Glutamatergic neuron (in vitro differentiated cells): ENCODE results near the gene SUCLG2. TPM values are rescaled to one million over a fixed set of nuclear protein-coding genes. Genes with fewer than 3 reads are reported as not detected.
"Not testable (repeated sequence)": the region's sequence is repeated elsewhere in the genome, so short reads cannot be mapped to it uniquely, and the experiment has no call there.

Experiments used
- DNase-seq: peaks from one replicate; pipeline ENCODE4 v3.0.0; 2022
- H3K27ac Mint-ChIP-seq: one replicate; pipeline ENCODE4 v1.8.0; 2020; ENCODE audit warnings: mild to moderate bottlenecking, mixed read lengths, inconsistent platforms; ENCODE audit not compliant: unreplicated experiment
- H3K27me3 Mint-ChIP-seq: one replicate; pipeline ENCODE4 v1.8.0; 2020; ENCODE audit warnings: mild to moderate bottlenecking, moderate library complexity, mixed read lengths, inconsistent platforms; ENCODE audit not compliant: unreplicated experiment
- H3K36me3 Mint-ChIP-seq: one replicate; pipeline ENCODE4 v1.8.0; 2020; ENCODE audit warnings: mild to moderate bottlenecking, mixed read lengths, inconsistent platforms; ENCODE audit not compliant: unreplicated experiment
- H3K4me1 Mint-ChIP-seq: one replicate; pipeline ENCODE4 v1.8.0; 2020; ENCODE audit warnings: mild to moderate bottlenecking, low read depth, mixed read lengths, inconsistent platforms; ENCODE audit not compliant: unreplicated experiment
- H3K4me3 Mint-ChIP-seq: one replicate; pipeline ENCODE4 v1.8.0; 2020; ENCODE audit warnings: mild to moderate bottlenecking, mixed read lengths, inconsistent platforms; ENCODE audit not compliant: unreplicated experiment
- H3K9me3 Mint-ChIP-seq: one replicate; pipeline ENCODE4 v1.8.0; 2020; ENCODE audit warnings: mild to moderate bottlenecking, moderate library complexity, mixed read lengths, inconsistent platforms; ENCODE audit not compliant: unreplicated experiment
- total RNA-seq: library from RNA; stranded (reverse); fragmentation: NEBNext Ultra II Directional; extraction: Animal tissue kit (Norgen Biotek cat#: 25700); gene quantifications from one replicate; pipeline ENCODE4 v1.2.1, GENCODE V29; 2021; ENCODE audit not compliant: unreplicated experiment
- TF ChIP-seq, protein P1 (sequence below): fragments of 200-600 bp; sonication (generic); IDR thresholded peaks from one replicate; pipeline ENCODE4 v1.5.0; 2021; ENCODE audit not compliant: partially characterized antibody, unreplicated experiment

SUCLG2 gene
- total RNA-seq, 1 donor from 2014 or later: 4.3 TPM

DNA sequence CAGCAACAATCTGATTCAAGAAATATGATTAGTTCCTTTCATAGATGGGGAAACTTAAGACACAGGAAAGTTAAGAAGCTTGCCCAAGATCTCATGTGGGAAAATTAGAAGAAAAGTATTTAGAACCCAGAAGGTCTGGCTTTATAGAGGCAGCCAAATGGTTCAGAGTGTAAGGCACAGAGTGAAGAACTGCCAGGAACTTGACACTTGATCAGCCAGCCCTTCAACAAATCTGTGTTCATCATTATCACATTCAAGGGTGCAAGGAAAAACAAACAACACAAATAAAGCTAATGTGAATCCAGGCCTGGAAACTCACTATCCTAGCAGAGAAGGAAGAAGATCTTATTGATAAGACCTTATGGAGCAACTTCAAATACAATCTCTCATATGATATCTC lies 62.4 kb downstream of the SUCLG2 start:
- H3K4me1 Mint-ChIP-seq: peaks cover 6% of the 10 kb centered on the region
- no peaks in the 10 kb centered on the region for H3K36me3 Mint-ChIP-seq
- H3K4me3 Mint-ChIP-seq: no peak overlapping the region
- no peak overlapping the region for H3K27ac Mint-ChIP-seq
- H3K27me3 Mint-ChIP-seq: no peaks in the 10 kb centered on the region
- TF ChIP-seq, protein P1, sequence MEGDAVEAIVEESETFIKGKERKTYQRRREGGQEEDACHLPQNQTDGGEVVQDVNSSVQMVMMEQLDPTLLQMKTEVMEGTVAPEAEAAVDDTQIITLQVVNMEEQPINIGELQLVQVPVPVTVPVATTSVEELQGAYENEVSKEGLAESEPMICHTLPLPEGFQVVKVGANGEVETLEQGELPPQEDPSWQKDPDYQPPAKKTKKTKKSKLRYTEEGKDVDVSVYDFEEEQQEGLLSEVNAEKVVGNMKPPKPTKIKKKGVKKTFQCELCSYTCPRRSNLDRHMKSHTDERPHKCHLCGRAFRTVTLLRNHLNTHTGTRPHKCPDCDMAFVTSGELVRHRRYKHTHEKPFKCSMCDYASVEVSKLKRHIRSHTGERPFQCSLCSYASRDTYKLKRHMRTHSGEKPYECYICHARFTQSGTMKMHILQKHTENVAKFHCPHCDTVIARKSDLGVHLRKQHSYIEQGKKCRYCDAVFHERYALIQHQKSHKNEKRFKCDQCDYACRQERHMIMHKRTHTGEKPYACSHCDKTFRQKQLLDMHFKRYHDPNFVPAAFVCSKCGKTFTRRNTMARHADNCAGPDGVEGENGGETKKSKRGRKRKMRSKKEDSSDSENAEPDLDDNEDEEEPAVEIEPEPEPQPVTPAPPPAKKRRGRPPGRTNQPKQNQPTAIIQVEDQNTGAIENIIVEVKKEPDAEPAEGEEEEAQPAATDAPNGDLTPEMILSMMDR: no peak
- DNase-seq: no peak
- H3K9me3 Mint-ChIP-seq: peaks cover 2% of the 10 kb centered on the region

DNA sequence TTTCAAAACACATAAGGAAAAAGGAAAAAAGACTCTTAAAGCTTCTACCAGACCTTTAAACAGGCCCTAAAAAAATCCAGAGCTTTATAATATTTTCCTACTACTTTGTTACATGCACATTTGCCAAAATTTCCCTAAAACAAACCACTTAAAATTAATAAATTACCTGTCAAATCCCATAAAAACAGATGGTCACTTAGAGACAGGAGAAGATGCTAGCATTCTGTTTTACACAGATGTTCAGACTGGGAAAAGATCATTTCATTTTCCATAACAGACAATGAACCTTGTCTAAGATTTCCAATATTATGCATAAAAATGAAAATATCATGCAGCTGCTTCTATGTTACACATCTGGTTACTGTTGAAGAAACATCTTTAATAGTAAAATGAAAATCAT lies 66.6 kb downstream of the SUCLG2 start:
- Mint-ChIP-seq H3K27ac (no peak overlapping the region), H3K27me3 (no peaks in the 10 kb centered on the region)

DNA sequence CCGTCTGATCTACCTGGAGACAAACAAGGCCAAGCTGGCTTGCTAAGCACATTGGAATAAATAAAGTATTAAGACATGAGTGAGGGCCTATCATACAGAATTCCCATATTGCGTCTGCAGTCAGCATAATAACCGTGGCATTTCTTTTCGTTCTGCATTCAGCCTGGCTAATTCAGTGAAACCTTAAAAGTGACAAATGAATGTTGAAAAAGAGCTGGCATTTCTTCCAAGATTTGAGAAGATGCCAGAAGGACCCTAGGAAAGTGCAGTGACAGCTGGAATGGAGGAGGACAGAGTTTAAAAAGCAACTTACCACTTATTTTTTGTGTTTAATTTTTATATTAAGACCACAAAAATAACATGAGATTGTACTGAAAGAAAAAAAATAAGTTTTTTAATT lies 67.1 kb downstream of the SUCLG2 start:
- Mint-ChIP-seq H3K27me3 (no peaks in the 10 kb centered on the region), H3K4me3 (no peak overlapping the region), H3K27ac (no peak overlapping the region), H3K9me3 (peaks cover 2% of the 10 kb centered on the region), H3K36me3 (no peaks in the 10 kb centered on the region), H3K4me1 (peaks cover 6% of the 10 kb centered on the region)
- no peak for DNase-seq
- TF ChIP-seq, protein P1: no peak

More for the DNA sequence above, 66.6 kb downstream of the SUCLG2 start:
- H3K9me3 Mint-ChIP-seq: peaks cover 2% of the 10 kb centered on the region
- H3K4me1 Mint-ChIP-seq: peaks cover 6% of the 10 kb centered on the region
- DNase-seq: no peak
- no peaks in the 10 kb centered on the region for H3K36me3 Mint-ChIP-seq
- no peak overlapping the region for H3K4me3 Mint-ChIP-seq
- TF ChIP-seq, protein P1: no peak

DNA sequence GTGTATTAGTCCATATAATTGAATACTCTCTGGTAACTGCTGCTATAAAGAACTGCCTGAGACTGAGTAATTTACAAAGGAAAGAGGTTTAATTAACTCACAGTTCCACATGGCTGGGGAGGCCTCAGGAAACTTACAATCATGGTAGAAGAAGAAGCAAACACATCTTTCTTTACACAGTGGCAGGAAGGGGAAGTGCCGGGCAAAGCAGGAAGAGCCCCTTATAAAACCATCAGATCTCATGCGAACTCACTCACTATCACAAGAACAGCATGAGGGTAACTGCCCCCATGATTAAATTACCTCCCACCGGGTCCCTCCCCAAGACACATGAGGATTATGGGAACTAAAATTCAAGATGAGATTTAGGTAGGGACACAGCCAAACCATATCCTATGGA lies 69.8 kb downstream of the SUCLG2 start:
- H3K4me3 Mint-ChIP-seq, H3K4me1 Mint-ChIP-seq, H3K27me3 Mint-ChIP-seq, DNase-seq, H3K36me3 Mint-ChIP-seq, H3K9me3 Mint-ChIP-seq, H3K27ac Mint-ChIP-seq: not testable (repeated sequence)

DNA sequence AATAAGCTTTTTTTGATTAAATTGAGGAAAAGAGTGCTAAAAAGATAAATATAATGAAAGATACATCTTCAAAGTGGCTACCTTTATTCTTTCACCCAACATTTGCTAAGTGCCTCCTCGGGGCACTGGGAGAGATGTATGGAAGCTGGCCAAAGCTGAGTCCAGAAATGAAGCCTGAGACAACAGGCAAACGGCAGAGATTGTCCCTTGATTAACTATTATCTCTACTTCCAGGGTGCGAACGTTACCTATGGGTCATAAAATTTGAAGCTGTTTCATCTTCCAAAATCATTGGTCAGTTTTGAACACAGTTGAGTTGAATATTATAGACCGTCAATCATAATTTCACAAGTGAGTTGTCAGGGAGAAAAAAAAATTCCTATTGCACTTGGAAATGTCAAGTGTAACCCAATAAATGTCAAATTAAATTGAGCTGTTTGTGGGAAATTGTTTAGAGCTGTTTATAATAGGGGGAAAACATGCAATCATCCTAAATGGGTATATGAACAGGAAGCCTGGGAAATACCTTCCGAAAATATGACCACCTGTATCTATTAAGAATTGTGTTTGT lies 73.9 kb downstream of the SUCLG2 start:
- peaks cover 5% of the 10 kb centered on the region for H3K4me1 Mint-ChIP-seq
- no peak overlapping the region for H3K27ac Mint-ChIP-seq
- no peak overlapping the region for H3K4me3 Mint-ChIP-seq
- H3K36me3 Mint-ChIP-seq: no peaks in the 10 kb centered on the region
- no peaks in the 10 kb centered on the region for H3K9me3 Mint-ChIP-seq
- TF ChIP-seq, protein P1: no peak
- DNase-seq: no peak
- no peaks in the 10 kb centered on the region for H3K27me3 Mint-ChIP-seq
